H9 (cell line): Measurements from ENCODE around the gene BEX2. TPM values are rescaled to one million over a fixed set of nuclear protein-coding genes. Genes with fewer than 3 reads are reported as not detected.

Experiments used
- DNase-seq: peaks from one replicate; pipeline ENCODE4 v3.0.0-alpha.2; 2017
- H2AFZ ChIP-seq: one replicate; pipeline ENCODE4 v1.6.1; 2013; ENCODE audit warnings: mild to moderate bottlenecking, low read length, control low read depth, moderate library complexity
- H2AK5ac ChIP-seq: 2 replicates; pipeline ENCODE4 v1.6.1; 2013; ENCODE audit warnings: low read length, control low read depth, mixed read lengths; ENCODE audit not compliant: insufficient read length
- H2BK120ac ChIP-seq: one replicate; pipeline ENCODE4 v1.6.1; 2013; ENCODE audit warnings: low read depth, mild to moderate bottlenecking, low read length, control low read depth, inconsistent platforms; ENCODE audit not compliant: poor library complexity, severe bottlenecking
- H2BK12ac ChIP-seq: 2 replicates; pipeline ENCODE4 v1.6.1; 2013; ENCODE audit warnings: low read length, control low read depth, mixed read lengths, low read depth; ENCODE audit not compliant: insufficient read length
- H2BK15ac ChIP-seq: 2 replicates; pipeline ENCODE4 v1.6.1; 2013; ENCODE audit warnings: low read depth, low read length, control low read depth
- H2BK20ac ChIP-seq: one replicate; pipeline ENCODE4 v1.6.1; 2013; ENCODE audit warnings: low read depth, mild to moderate bottlenecking, low read length, control low read depth, inconsistent platforms; ENCODE audit not compliant: poor library complexity, severe bottlenecking
- H2BK5ac ChIP-seq: 2 replicates; pipeline ENCODE4 v1.6.1; 2013; ENCODE audit warnings: low read length, control low read depth, mixed read lengths; ENCODE audit not compliant: insufficient read length
- H3K14ac ChIP-seq: 2 replicates; pipeline ENCODE4 v1.6.1; 2013; ENCODE audit warnings: low read length, control low read depth; ENCODE audit not compliant: insufficient read depth
- H3K18ac ChIP-seq: 2 replicates; pipeline ENCODE4 v1.6.1; 2013; ENCODE audit warnings: low read depth, mild to moderate bottlenecking, mixed read lengths, low read length, control low read depth; ENCODE audit not compliant: insufficient read length
- H3K23ac ChIP-seq: 2 replicates; pipeline ENCODE4 v1.6.1; 2013; ENCODE audit warnings: low read length, control low read depth, mixed read lengths, low read depth; ENCODE audit not compliant: insufficient read length
- H3K23me2 ChIP-seq: 2 replicates; pipeline ENCODE4 v1.6.1; 2013; ENCODE audit warnings: low read depth, mild to moderate bottlenecking, mixed read lengths, low read length, control low read depth; ENCODE audit not compliant: insufficient read length, poor library complexity, severe bottlenecking
- H3K27ac ChIP-seq: 2 replicates; pipeline ENCODE4 v1.5.1; 2013; ENCODE audit warnings: low read length, control low read depth, mixed read lengths, low read depth; ENCODE audit not compliant: insufficient read length
- H3K27me3 ChIP-seq: 2 replicates; pipeline ENCODE4 v1.6.1; 2013; ENCODE audit warnings: low read length, control low read depth, inconsistent platforms; ENCODE audit not compliant: insufficient read depth
- H3K4ac ChIP-seq: 2 replicates; pipeline ENCODE4 v1.6.1; 2013; ENCODE audit warnings: low read depth, mild to moderate bottlenecking, control low read depth, inconsistent platforms, low read length, moderate library complexity
- H3K4me1 ChIP-seq: 2 replicates; pipeline ENCODE4 v1.6.1; 2013; ENCODE audit warnings: low read length, control low read depth, inconsistent platforms; ENCODE audit not compliant: insufficient read depth
- H3K4me2 ChIP-seq: 2 replicates; pipeline ENCODE4 v1.6.1; 2013; ENCODE audit warnings: low read length, control low read depth, mixed read lengths; ENCODE audit not compliant: insufficient read length, insufficient read depth
- H3K56ac ChIP-seq: 2 replicates; pipeline ENCODE4 v1.6.1; 2013; ENCODE audit warnings: low read depth, mild to moderate bottlenecking, mixed read lengths, low read length, control low read depth; ENCODE audit not compliant: insufficient read length
- H3K79me1 ChIP-seq: 2 replicates; pipeline ENCODE4 v1.6.1; 2013; ENCODE audit warnings: low read depth, mild to moderate bottlenecking, moderate library complexity, low read length, control low read depth, inconsistent platforms; ENCODE audit not compliant: insufficient read depth, poor library complexity, severe bottlenecking
- H3K79me2 ChIP-seq: 2 replicates; pipeline ENCODE4 v1.6.1; 2013; ENCODE audit warnings: low read length, control low read depth, inconsistent platforms; ENCODE audit not compliant: insufficient read depth
- H3K9ac ChIP-seq: 2 replicates; pipeline ENCODE4 v1.6.1; 2013; ENCODE audit warnings: low read length, control low read depth, mixed read lengths; ENCODE audit not compliant: insufficient read length; ENCODE audit errors: extremely low read depth
- H3K9me3 ChIP-seq: one replicate; pipeline ENCODE4 v1.6.1; 2013; ENCODE audit warnings: low read depth, low read length, inconsistent platforms; ENCODE audit not compliant: control insufficient read depth
- H3T11ph ChIP-seq: one replicate; pipeline ENCODE4 v1.6.1; 2013; ENCODE audit warnings: mild to moderate bottlenecking, low read length, control low read depth, inconsistent platforms
- H4K20me1 ChIP-seq: one replicate; pipeline ENCODE4 v1.6.1; 2013; ENCODE audit not compliant: control insufficient read depth, insufficient read length, insufficient read depth
- H4K5ac ChIP-seq: 2 replicates; pipeline ENCODE4 v1.6.1; 2013; ENCODE audit warnings: low read depth, mild to moderate bottlenecking, mixed read lengths, low read length, control low read depth; ENCODE audit not compliant: insufficient read length
- H4K8ac ChIP-seq: replicated peaks from 2 replicates; pipeline ENCODE4 v1.6.1; 2013; ENCODE audit warnings: low read length, control low read depth, mixed read lengths, low read depth; ENCODE audit not compliant: insufficient read length
- H4K91ac ChIP-seq: 2 replicates; pipeline ENCODE4 v1.6.1; 2013; ENCODE audit warnings: low read depth, mild to moderate bottlenecking, moderate library complexity, mixed read lengths, low read length, control low read depth; ENCODE audit not compliant: insufficient read length
- H3K27ac Mint-ChIP-seq, 3 experiments: 2 replicates in 2 of 3; 3 replicates in 1 of 3; pipeline ENCODE4 v1.8.0; 2020 to 2021; ENCODE audit warnings: mixed read lengths in 3 of 3, mild to moderate bottlenecking in 1 of 3, moderate library complexity in 1 of 3
- H3K27me3 Mint-ChIP-seq: 2 replicates; pipeline ENCODE4 v1.8.0; 2021; ENCODE audit warnings: low read depth, mild to moderate bottlenecking, moderate library complexity, mixed read lengths
- H3K36me3 Mint-ChIP-seq, 3 experiments: 2 replicates in 2 of 3; 3 replicates in 1 of 3; pipeline ENCODE4 v1.8.0; 2020 to 2021; ENCODE audit warnings: low read depth in 3 of 3, mixed read lengths in 3 of 3; ENCODE audit not compliant: insufficient read depth in 1 of 3
- H3K4me1 Mint-ChIP-seq, 2 experiments: 2 replicates each; pipeline ENCODE4 v1.8.0; 2020; ENCODE audit warnings: mixed read lengths in 2 of 2
- H3K4me3 Mint-ChIP-seq, 2 experiments: 2 replicates in 1 of 2; 3 replicates in 1 of 2; pipeline ENCODE4 v1.8.0; 2020 to 2021; ENCODE audit warnings: mild to moderate bottlenecking in 2 of 2, mixed read lengths in 2 of 2, moderate library complexity in 1 of 2
- H3K9me3 Mint-ChIP-seq, 2 experiments: 2 replicates in 1 of 2; 3 replicates in 1 of 2; pipeline ENCODE4 v1.8.0; 2020; ENCODE audit warnings: mild to moderate bottlenecking in 2 of 2, mixed read lengths in 2 of 2, moderate library complexity in 1 of 2
- CTCF ChIP-seq: fragments of 200-600 bp; sonication (generic); conservative IDR thresholded peaks from 3 replicates; pipeline ENCODE4 v1.8.0; 2021; ENCODE audit warnings: antibody characterized with exemption, mild to moderate bottlenecking
- WGBS: extraction: QIAGEN DNeasy Blood & Tissue Kit; methylation state at CpG from one replicate; pipeline ENCODE4 v1.1.7; 2013; ENCODE audit warnings: missing lambda C conversion rate, low lambda C conversion rate, mixed read lengths; ENCODE audit not compliant: insufficient read length; ENCODE audit errors: extremely low coverage; 5-methylcytosine and 5-hydroxymethylcytosine counted together
- total RNA-seq: library from RNA; stranded (reverse); gene quantifications from 2 replicates; pipeline ENCODE4 v1.2.1, GENCODE V29; 2021

The BEX2 gene
- total RNA-seq, 1 experiment from 2014 or later: 29.6 TPM

- no peak for TF ChIP-seq CTCF
- H2BK12ac ChIP-seq: no peak overlapping the region
- no peak overlapping the region for H4K91ac ChIP-seq
- H3K56ac ChIP-seq: no peak overlapping the region
- H3K4me1 ChIP-seq: no peaks in the 10 kb centered on the region
- H3K79me2 ChIP-seq: no peaks in the 10 kb centered on the region
- WGBS: no CpG with 5 or more reads among the region's 23 CpGs
- no peaks in the 10 kb centered on the region for H3K79me1 ChIP-seq
- peak overlapping the region in 1 of 2 experiments; percentile 72; a peak in 3 of 5 replicates for H3K4me3 Mint-ChIP-seq
- H4K8ac ChIP-seq: no peak overlapping the region
- H3K4me1 Mint-ChIP-seq: peaks cover 0 to 4% of the 10 kb centered on the region in 2 experiments; a peak in 1 of 4 replicates
- no peak overlapping the region for H3K4ac ChIP-seq
- H3K23me2 ChIP-seq: no peaks in the 10 kb centered on the region
- no peak overlapping the region for H2AFZ ChIP-seq
- no peak overlapping the region for H3K9ac ChIP-seq
- peaks cover 18% of the 10 kb centered on the region for H3K27me3 Mint-ChIP-seq
- H2BK15ac ChIP-seq: no peak overlapping the region
- H2BK5ac ChIP-seq: no peak overlapping the region
- H3K36me3 Mint-ChIP-seq: peaks cover 0 to 3% (median 0%) of the 10 kb centered on the region in 3 experiments; a peak in 2 of 7 replicates
- H2BK120ac ChIP-seq: no peak overlapping the region
- no peak overlapping the region for H3K27ac ChIP-seq
- H3K23ac ChIP-seq: no peak overlapping the region
- H2AK5ac ChIP-seq: no peak overlapping the region
- no peaks in the 10 kb centered on the region for H4K20me1 ChIP-seq
- no peak overlapping the region for H3K14ac ChIP-seq
- peak overlapping the region; percentile 27 for H3K4me2 ChIP-seq
- no peak overlapping the region for H3K18ac ChIP-seq
- no peak overlapping the region for H3T11ph ChIP-seq
- DNase-seq: no peak
- no peaks in the 10 kb centered on the region for H3K9me3 ChIP-seq
- no peak overlapping the region for H2BK20ac ChIP-seq
- no peaks in the 10 kb centered on the region for H3K27me3 ChIP-seq
- H3K27ac Mint-ChIP-seq: no peak overlapping the region
- no peak overlapping the region for H4K5ac ChIP-seq
- peaks cover 0 to 72% of the 10 kb centered on the region in 2 experiments; a peak in 4 of 5 replicates for H3K9me3 Mint-ChIP-seq
Measured at GRCh38 chrX:103275947-103276567, 34.7 kb downstream of the BEX2 start.
